CD4-positive, alpha-beta memory T cell (primary cell): Measurements from ENCODE around the gene SEC61A2. TPM values are rescaled to one million over a fixed set of nuclear protein-coding genes. Genes with fewer than 3 reads are reported as not detected.

Experiments used
- CTCF ChIA-PET: fragments of 350-600 bp; sonication (Branson Sonifier 250); formaldehyde crosslinking; loops from one replicate; lab custom pipeline; 2021; ENCODE audit warnings: inconsistent platforms; ENCODE audit not compliant: partially characterized antibody; lab: Charles Lee
- POLR2A ChIA-PET: fragments of 350-600 bp; sonication (Branson Sonifier 250); formaldehyde crosslinking; loops from one replicate; lab custom pipeline; 2021; ENCODE audit not compliant: partially characterized antibody; lab: Charles Lee
- DNase-seq, 5 donors: peaks; one replicate each; pipeline versions ENCODE4 v3.0.0 to v3.0.0-alpha.2; 2020 to 2022; ENCODE audit warnings: mixed read lengths in 1 of 5
- H3K27ac ChIP-seq: one replicate; pipeline ENCODE4 v1.7.0; 2013; ENCODE audit warnings: low read depth, low read length
- H3K27me3 ChIP-seq: 2 replicates; pipeline ENCODE4 v1.7.0; 2013; ENCODE audit warnings: mild to moderate bottlenecking, low read length, moderate library complexity; ENCODE audit not compliant: insufficient read depth
- H3K36me3 ChIP-seq: 2 replicates; pipeline ENCODE4 v1.7.0; 2013; ENCODE audit warnings: mild to moderate bottlenecking, low read length, moderate library complexity; ENCODE audit not compliant: insufficient read depth
- H3K4me1 ChIP-seq: 2 replicates; pipeline ENCODE4 v1.7.0; 2013; ENCODE audit warnings: mild to moderate bottlenecking, low read length, moderate library complexity; ENCODE audit not compliant: insufficient read depth
- H3K4me3 ChIP-seq, 2 donors: one replicate each; pipeline ENCODE4 v1.7.0; 2013; ENCODE audit warnings: low read length in 2 of 2, mild to moderate bottlenecking in 1 of 2
- H3K9me3 ChIP-seq, 2 donors: one replicate each; pipeline ENCODE4 v1.7.0; 2013; ENCODE audit warnings: low read length in 2 of 2, control low read depth in 1 of 2; ENCODE audit not compliant: control insufficient read depth in 1 of 2
- H3K27ac Mint-ChIP-seq, 7 donors: one replicate each; pipeline ENCODE4 v1.8.0; 2020 to 2021; ENCODE audit warnings: mixed read lengths in 7 of 7, mild to moderate bottlenecking in 6 of 7, inconsistent platforms in 3 of 7, moderate library complexity in 3 of 7
- H3K27me3 Mint-ChIP-seq, 2 donors: one replicate each; pipeline ENCODE4 v1.8.0; 2020 to 2021; ENCODE audit warnings: mixed read lengths in 2 of 2
- H3K36me3 Mint-ChIP-seq, 2 donors: one replicate each; pipeline ENCODE4 v1.8.0; 2020 to 2021; ENCODE audit warnings: mixed read lengths in 2 of 2, inconsistent platforms in 1 of 2, mild to moderate bottlenecking in 1 of 2
- H3K4me1 Mint-ChIP-seq, 4 donors: one replicate each; pipeline ENCODE4 v1.8.0; 2020 to 2021; ENCODE audit warnings: mixed read lengths in 4 of 4, mild to moderate bottlenecking in 1 of 4
- H3K4me3 Mint-ChIP-seq, 8 donors: one replicate each; pipeline ENCODE4 v1.8.0; 2020 to 2021; ENCODE audit warnings: mixed read lengths in 8 of 8, mild to moderate bottlenecking in 7 of 8, moderate library complexity in 6 of 8, inconsistent platforms in 3 of 8
- H3K9me3 Mint-ChIP-seq, 8 donors: one replicate each; pipeline ENCODE4 v1.8.0; 2020 to 2021; ENCODE audit warnings: mixed read lengths in 8 of 8, mild to moderate bottlenecking in 5 of 8, inconsistent platforms in 3 of 8, moderate library complexity in 1 of 8
- intact Hi-C: fragments of 100-400 bp; cut with micrococcal nuclease; formaldehyde crosslinking; loops from one replicate; pipeline ENCODE4 v1.15.1; 2023
- polyA plus RNA-seq, 2 donors: library from polyadenylated mRNA; unstranded; fragments of 300-500 nt; fragmentation: Illumina TruSeq; gene quantifications; one replicate each; pipeline ENCODE4 v1.2.3, GENCODE V29; 2021
- total RNA-seq, 2 experiments: library from RNA; stranded (reverse); gene quantifications; one replicate each; pipeline ENCODE4 v1.2.3, GENCODE V29; 2021

Gene SEC61A2
- total and polyA plus RNA-seq, 4 experiments from 2014 or later: 1.0 to 13.4 (median 7.1) TPM

GRCh38 chr10:12195281-12195602 lies 65.8 kb downstream of the SEC61A2 start:
- intact Hi-C loops: loop anchor here (1.0 to 2.0 kb wide), 6 partner anchors 14 to 154 kb away; partner anchors contain the start of genes CAMK1D and DHTKD1
- peak overlapping the region; percentile 97 to 100 (median 99) for H3K27ac Mint-ChIP-seq
- no peaks in the 10 kb centered on the region for H3K9me3 Mint-ChIP-seq
- H3K36me3 Mint-ChIP-seq: peaks cover 17 to 42% of the 10 kb centered on the region in 2 donors
- POLR2A ChIA-PET: interaction anchor here (0.5 to 2.4 kb wide), 18 partner anchors 8 to 1107 kb away, joined by 3 to 40 read pairs (median 6); partner anchors contain the start of genes CAMK1D, DHTKD1 and UPF2
- Histone ChIP-seq H3K4me1 (peaks cover 41% of the 10 kb centered on the region), H3K9me3 (no peaks in the 10 kb centered on the region), H3K27ac (peak overlapping the region; percentile 96), H3K36me3 (peaks cover 11% of the 10 kb centered on the region), H3K27me3 (no peaks in the 10 kb centered on the region), H3K4me3 (peak overlapping the region; percentile 78 to 93)
- peaks cover 36 to 73% (median 56%) of the 10 kb centered on the region in 4 donors for H3K4me1 Mint-ChIP-seq
- CTCF ChIA-PET: interaction anchor here (0.9 to 4.2 kb wide), 8 partner anchors 14 to 905 kb away, joined by 3 to 31 read pairs (median 4); partner anchors contain the start of gene OPTN
- peak overlapping the region; percentile 95 to 99 (median 98) for H3K4me3 Mint-ChIP-seq
- H3K27me3 Mint-ChIP-seq: no peaks in the 10 kb centered on the region
- no peak for DNase-seq

- no peaks in the 10 kb centered on the region for H3K9me3 ChIP-seq
- Mint-ChIP-seq H3K27ac (peak within 1 kb of the TSS; percentile 97 to 100 (median 99)), H3K4me3 (peak within 1 kb of the TSS; percentile 95 to 99 (median 98)), H3K36me3 (peaks cover 18 to 41% of the 10 kb centered on the region in 2 donors), H3K9me3 (no peaks in the 10 kb centered on the region), H3K27me3 (no peaks in the 10 kb centered on the region), H3K4me1 (peaks cover 36 to 72% (median 54%) of the 10 kb centered on the region in 4 donors)
- H3K4me1 ChIP-seq: peaks cover 43% of the 10 kb centered on the region
- H3K27me3 ChIP-seq: no peaks in the 10 kb centered on the region
- intact Hi-C loops: loop anchor here (1.0 to 2.0 kb wide), 6 partner anchors 15 to 153 kb away; partner anchors contain the start of genes CAMK1D and DHTKD1
- H3K4me3 ChIP-seq: peak within 1 kb of the TSS; percentile 78 to 93
- peaks cover 12% of the 10 kb centered on the region for H3K36me3 ChIP-seq
- DNase-seq: peak; percentile 85 to 89 (median 88)
- H3K27ac ChIP-seq: peak within 1 kb of the TSS; percentile 96
- CTCF ChIA-PET: interaction anchor here (0.9 to 4.2 kb wide), 9 partner anchors 14 to 904 kb away, joined by 3 to 31 read pairs (median 4); partner anchors contain the start of gene OPTN
- POLR2A ChIA-PET: interaction anchor here (0.8 to 2.4 kb wide), 19 partner anchors 9 to 1106 kb away, joined by 3 to 40 read pairs (median 5); partner anchors contain the start of genes CAMK1D, DHTKD1, PHYH and UPF2
These were observed 66.4 kb downstream of the SEC61A2 start, which contains the start of the genes CDC123 and NUDT5 for GRCh38 chr10:12195603-12196506. CDC123 (plus strand) TSS chr10:12196188; CDS start chr10:12196246, 58 bp downstream. NUDT5 (minus strand) TSS chr10:12195891; CDS start chr10:12186291, 9,600 bp downstream.

GRCh38 chr10:12196531-12197211 lies 67.2 kb downstream of the SEC61A2 start:
- peak overlapping the region; percentile 78 to 93 for H3K4me3 ChIP-seq
- peak overlapping the region; percentile 95 to 99 (median 98) for H3K4me3 Mint-ChIP-seq
- intact Hi-C loops: no loop called here
- peak overlapping the region; percentile 96 for H3K27ac ChIP-seq
- POLR2A ChIA-PET: interaction anchor here (0.7 to 2.4 kb wide), 12 partner anchors 15 to 1105 kb away, joined by 3 to 40 read pairs (median 8); partner anchors contain the start of genes CAMK1D, DHTKD1, PHYH and UPF2
- H3K4me1 Mint-ChIP-seq: peaks cover 39 to 74% (median 56%) of the 10 kb centered on the region in 4 donors
- no peaks in the 10 kb centered on the region for H3K9me3 Mint-ChIP-seq
- no peaks in the 10 kb centered on the region for H3K9me3 ChIP-seq
- H3K36me3 Mint-ChIP-seq: peaks cover 23 to 48% of the 10 kb centered on the region in 2 donors
- peaks cover 18% of the 10 kb centered on the region for H3K36me3 ChIP-seq
- H3K4me1 ChIP-seq: peaks cover 51% of the 10 kb centered on the region
- DNase-seq: no peak
- CTCF ChIA-PET: interaction anchor here (0.9 to 4.2 kb wide), 6 partner anchors 15 to 904 kb away, joined by 3 to 31 read pairs (median 4); partner anchors contain the start of gene OPTN
- peak overlapping the region; percentile 97 to 100 (median 99) for H3K27ac Mint-ChIP-seq
- H3K27me3 Mint-ChIP-seq: no peaks in the 10 kb centered on the region
- no peaks in the 10 kb centered on the region for H3K27me3 ChIP-seq

GRCh38 chr10:12198156-12198555 lies 68.7 kb downstream of the SEC61A2 start:
- H3K36me3 Mint-ChIP-seq: peaks cover 24 to 43% of the 10 kb centered on the region in 2 donors

GRCh38 chr10:12200850-12201249 lies 71.4 kb downstream of the SEC61A2 start:
- DNase-seq: no peak
- intact Hi-C loops: no loop called here
- no peaks in the 10 kb centered on the region for H3K9me3 ChIP-seq
- H3K27me3 Mint-ChIP-seq: no peaks in the 10 kb centered on the region
- H3K9me3 Mint-ChIP-seq: no peaks in the 10 kb centered on the region
- H3K4me3 ChIP-seq: no peak overlapping the region
- H3K4me3 Mint-ChIP-seq: peak overlapping the region in 2 of 8 donors; percentile 4 to 16
- CTCF ChIA-PET: interaction anchor here (4.6 kb wide), 1 partner anchor 14 kb away, joined by 28 read pairs; no protein-coding TSS in a partner anchor
- peaks cover 37 to 61% (median 48%) of the 10 kb centered on the region in 4 donors for H3K4me1 Mint-ChIP-seq
- POLR2A ChIA-PET: interaction anchor here (0.7 to 0.8 kb wide), 2 partner anchors 71 to 250 kb away, joined by 3 to 4 read pairs; no protein-coding TSS in a partner anchor
- peaks cover 36% of the 10 kb centered on the region for H3K36me3 ChIP-seq
- peak overlapping the region in 1 of 7 donors; percentile 48 for H3K27ac Mint-ChIP-seq
- no peak overlapping the region for H3K27ac ChIP-seq
- H3K27me3 ChIP-seq: no peaks in the 10 kb centered on the region
- peaks cover 40% of the 10 kb centered on the region for H3K4me1 ChIP-seq
- peaks cover 35 to 41% of the 10 kb centered on the region in 2 donors for H3K36me3 Mint-ChIP-seq

More at GRCh38 chr10:12198156-12198555, 68.7 kb downstream of the SEC61A2 start:
- H3K4me1 ChIP-seq: peaks cover 57% of the 10 kb centered on the region
- H3K4me3 ChIP-seq: no peak overlapping the region
- no peaks in the 10 kb centered on the region for H3K9me3 Mint-ChIP-seq
- H3K4me3 Mint-ChIP-seq: peak overlapping the region in 7 of 8 donors; percentile 36 to 78 (median 59)
- no peaks in the 10 kb centered on the region for H3K27me3 ChIP-seq
- H3K27me3 Mint-ChIP-seq: no peaks in the 10 kb centered on the region
- intact Hi-C loops: no loop called here
- H3K9me3 ChIP-seq: no peaks in the 10 kb centered on the region
- peaks cover 30% of the 10 kb centered on the region for H3K36me3 ChIP-seq
- ChIA-PET CTCF (interaction anchor here (0.6 to 2.1 kb wide), 2 partner anchors 14 to 16 kb away, joined by 3 to 10 read pairs; no protein-coding TSS in a partner anchor), POLR2A (interaction anchor here (1.4 kb wide), 1 partner anchor 16 kb away, joined by 6 read pairs; no protein-coding TSS in a partner anchor)
- H3K4me1 Mint-ChIP-seq: peaks cover 36 to 71% (median 54%) of the 10 kb centered on the region in 4 donors
- H3K27ac Mint-ChIP-seq: peak overlapping the region in 1 of 7 donors; percentile 61
- no peak for DNase-seq
- H3K27ac ChIP-seq: no peak overlapping the region

GRCh38 chr10:12201543-12201942 lies 72.1 kb downstream of the SEC61A2 start:
- Mint-ChIP-seq H3K9me3 (no peaks in the 10 kb centered on the region), H3K4me1 (peaks cover 33 to 61% (median 43%) of the 10 kb centered on the region in 4 donors), H3K27me3 (no peaks in the 10 kb centered on the region), H3K27ac (peak overlapping the region in 6 of 7 donors; percentile 22 to 77 (median 58)), H3K4me3 (peak overlapping the region in 7 of 8 donors; percentile 4 to 60 (median 35)), H3K36me3 (peaks cover 35 to 39% of the 10 kb centered on the region in 2 donors)
- no peak overlapping the region for H3K4me3 ChIP-seq
- no peak overlapping the region for H3K27ac ChIP-seq
- H3K27me3 ChIP-seq: no peaks in the 10 kb centered on the region
- peaks cover 36% of the 10 kb centered on the region for H3K36me3 ChIP-seq
- ChIA-PET POLR2A (no interaction called here), CTCF (interaction anchor here (0.6 to 4.6 kb wide), 2 partner anchors 14 to 903 kb away, joined by 4 to 28 read pairs; no protein-coding TSS in a partner anchor)
- intact Hi-C loops: no loop called here
- peaks cover 37% of the 10 kb centered on the region for H3K4me1 ChIP-seq
- no peak for DNase-seq
- no peaks in the 10 kb centered on the region for H3K9me3 ChIP-seq
